ENCODE measurements around the gene NEDD4L.

The NEDD4L gene

DNA sequence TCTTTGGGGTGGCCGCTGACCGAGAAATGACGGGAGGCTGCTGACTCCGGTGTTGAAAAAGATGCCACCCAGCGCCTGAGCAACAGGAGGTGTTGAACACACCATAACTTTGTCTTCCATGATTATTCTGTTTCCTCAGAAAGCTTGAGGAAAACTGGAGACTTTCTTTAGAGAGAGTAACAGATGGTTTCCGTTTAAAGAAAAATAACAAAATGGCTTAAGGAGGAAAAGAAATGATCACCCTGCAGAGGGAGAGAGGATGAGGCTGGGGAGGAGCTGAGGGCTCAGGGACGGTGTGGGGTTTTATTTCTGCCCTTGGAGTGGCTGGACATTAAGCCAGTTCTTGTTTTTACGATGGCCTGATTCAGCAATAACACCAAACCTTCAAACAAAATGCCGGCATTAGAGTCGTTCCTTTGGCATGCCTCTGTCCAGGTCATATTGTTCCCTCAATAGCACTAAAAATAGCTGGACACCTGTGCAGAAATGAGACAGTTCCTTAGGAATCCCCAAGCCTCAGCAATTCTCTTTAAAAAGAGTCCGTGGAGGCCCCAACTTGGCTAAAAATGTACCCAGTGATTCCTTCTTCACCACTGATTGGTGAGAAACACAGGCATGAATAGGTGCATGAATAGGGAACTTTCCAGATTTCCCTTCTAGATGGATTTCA, 402.5 kb downstream of the NEDD4L start:
- Histone ChIP-seq H3K9me2 (replicated peaks; ENCODE audit: insufficient read depth, low read length) (no peaks in the 10 kb centered on the region), H2AFZ (ENCODE audit: low read depth, low read length, severe bottlenecking) (no peak overlapping the region), H3K9ac (ENCODE audit: low read length) (no peak overlapping the region), H4K20me1 (ENCODE audit: low read depth, low read length) (no peaks in the 10 kb centered on the region), H3K36me3 (ENCODE audit: low read length) (no peaks in the 10 kb centered on the region), H3K27me3 (ENCODE audit: low read length) (no peaks in the 10 kb centered on the region), H3K79me2 (ENCODE audit: insufficient read depth, low read length) (no peaks in the 10 kb centered on the region), H3K4me2 (ENCODE audit: low read depth, low read length, poor library complexity, severe bottlenecking) (no peak overlapping the region), H3K4me3 (ENCODE audit: insufficient read depth, low read length, poor library complexity, severe bottlenecking) (no peak overlapping the region), H3K9me3 (ENCODE audit: insufficient read depth, low read length) (no peaks in the 10 kb centered on the region), H3K27ac (ENCODE audit: low read depth, low read length) (no peak overlapping the region), H3F3A (ENCODE audit: insufficient read depth) (no peaks in the 10 kb centered on the region)
- TF ChIP-seq EZH2phosphoT487 (conservative IDR thresholded peaks at IDR 0.05; ENCODE audit: low read length): no peak
- TF ChIP-seq, protein P1, sequence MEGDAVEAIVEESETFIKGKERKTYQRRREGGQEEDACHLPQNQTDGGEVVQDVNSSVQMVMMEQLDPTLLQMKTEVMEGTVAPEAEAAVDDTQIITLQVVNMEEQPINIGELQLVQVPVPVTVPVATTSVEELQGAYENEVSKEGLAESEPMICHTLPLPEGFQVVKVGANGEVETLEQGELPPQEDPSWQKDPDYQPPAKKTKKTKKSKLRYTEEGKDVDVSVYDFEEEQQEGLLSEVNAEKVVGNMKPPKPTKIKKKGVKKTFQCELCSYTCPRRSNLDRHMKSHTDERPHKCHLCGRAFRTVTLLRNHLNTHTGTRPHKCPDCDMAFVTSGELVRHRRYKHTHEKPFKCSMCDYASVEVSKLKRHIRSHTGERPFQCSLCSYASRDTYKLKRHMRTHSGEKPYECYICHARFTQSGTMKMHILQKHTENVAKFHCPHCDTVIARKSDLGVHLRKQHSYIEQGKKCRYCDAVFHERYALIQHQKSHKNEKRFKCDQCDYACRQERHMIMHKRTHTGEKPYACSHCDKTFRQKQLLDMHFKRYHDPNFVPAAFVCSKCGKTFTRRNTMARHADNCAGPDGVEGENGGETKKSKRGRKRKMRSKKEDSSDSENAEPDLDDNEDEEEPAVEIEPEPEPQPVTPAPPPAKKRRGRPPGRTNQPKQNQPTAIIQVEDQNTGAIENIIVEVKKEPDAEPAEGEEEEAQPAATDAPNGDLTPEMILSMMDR (IDR thresholded peaks at IDR 0.05; ENCODE audit: insufficient read depth, low read length, poor library complexity, severe bottlenecking): no peak

DNA sequence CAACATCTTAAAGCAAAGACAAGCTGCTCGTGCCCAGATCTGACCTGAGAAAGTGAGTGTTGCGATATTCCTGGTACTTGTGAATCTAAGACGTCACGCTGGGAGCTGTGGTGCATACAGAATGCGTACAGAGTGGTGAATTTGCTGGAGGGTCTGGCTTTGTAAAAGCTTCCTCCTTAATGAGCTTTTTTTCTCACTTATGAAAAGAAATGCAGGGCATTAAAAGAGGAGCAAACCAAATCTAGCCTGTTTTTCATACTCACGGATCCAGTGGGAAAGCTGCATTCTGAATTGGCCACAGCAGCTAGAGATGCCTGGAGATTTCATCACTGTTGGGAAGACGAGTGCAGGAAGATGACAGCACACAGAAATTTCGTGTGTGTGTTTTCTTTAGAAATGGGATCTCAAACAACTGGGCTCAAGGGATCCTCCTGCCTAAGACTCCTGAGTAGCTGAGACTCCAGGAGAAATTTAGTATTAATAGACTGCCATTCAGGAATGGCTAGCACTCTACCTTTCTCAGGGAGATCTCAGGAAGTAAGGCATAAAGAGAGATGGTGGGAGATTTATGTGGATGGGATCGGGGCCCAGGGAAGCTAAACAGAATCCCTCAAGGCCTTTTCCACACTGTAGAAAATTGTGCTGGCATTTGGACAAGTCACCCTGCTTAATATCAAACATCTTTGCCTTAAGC, 403.5 kb downstream of the NEDD4L start:
- H2AFZ ChIP-seq (ENCODE audit: low read depth, low read length, severe bottlenecking): no peak overlapping the region
- no peaks in the 10 kb centered on the region for H3K27me3 ChIP-seq (ENCODE audit: low read length)
- no peak overlapping the region for H3K4me2 ChIP-seq (ENCODE audit: low read depth, low read length, poor library complexity, severe bottlenecking)
- H3K9me3 ChIP-seq (ENCODE audit: insufficient read depth, low read length): no peaks in the 10 kb centered on the region
- H3K36me3 ChIP-seq (ENCODE audit: low read length): no peaks in the 10 kb centered on the region
- H3K4me3 ChIP-seq (ENCODE audit: insufficient read depth, low read length, poor library complexity, severe bottlenecking): no peak overlapping the region
- H3K79me2 ChIP-seq (ENCODE audit: insufficient read depth, low read length): no peaks in the 10 kb centered on the region
- no peak overlapping the region for H3K9ac ChIP-seq (ENCODE audit: low read length)
- H3K27ac ChIP-seq (ENCODE audit: low read depth, low read length): no peak overlapping the region
- H3F3A ChIP-seq (ENCODE audit: insufficient read depth): no peaks in the 10 kb centered on the region
- no peaks in the 10 kb centered on the region for H3K9me2 ChIP-seq (replicated peaks; ENCODE audit: insufficient read depth, low read length)
- TF ChIP-seq, protein P1 (IDR thresholded peaks at IDR 0.05; ENCODE audit: insufficient read depth, low read length, poor library complexity, severe bottlenecking): no peak
- TF ChIP-seq EZH2phosphoT487 (conservative IDR thresholded peaks at IDR 0.05; ENCODE audit: low read length): no peak
- no peaks in the 10 kb centered on the region for H4K20me1 ChIP-seq (ENCODE audit: low read depth, low read length)

DNA sequence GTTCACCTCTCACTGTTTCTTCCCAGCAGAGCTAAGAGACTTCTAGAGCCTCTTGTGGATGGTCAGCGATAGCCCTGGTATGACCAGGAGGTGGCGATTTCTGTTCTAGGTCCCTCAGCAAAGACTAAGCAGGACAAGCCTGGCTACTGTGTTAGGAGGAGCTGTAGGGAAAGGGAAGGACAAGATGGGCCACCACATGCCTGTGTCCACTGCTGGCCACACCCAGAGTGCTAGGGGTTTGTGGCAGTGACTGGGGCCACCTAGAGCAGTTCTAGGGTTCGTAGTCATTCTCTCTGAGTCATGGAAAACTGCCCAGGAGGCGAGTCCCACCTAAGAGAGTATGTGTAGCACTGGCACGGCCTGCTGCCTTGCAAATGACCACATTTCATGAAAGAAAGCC, 405.4 kb downstream of the NEDD4L start:
- Histone ChIP-seq H3F3A (ENCODE audit: insufficient read depth) (no peaks in the 10 kb centered on the region), H3K4me3 (ENCODE audit: insufficient read depth, low read length, poor library complexity, severe bottlenecking) (no peak overlapping the region), H3K9ac (ENCODE audit: low read length) (no peak overlapping the region), H3K9me3 (ENCODE audit: insufficient read depth, low read length) (no peaks in the 10 kb centered on the region), H3K27me3 (ENCODE audit: low read length) (no peaks in the 10 kb centered on the region), H3K79me2 (ENCODE audit: insufficient read depth, low read length) (no peaks in the 10 kb centered on the region), H3K27ac (ENCODE audit: low read depth, low read length) (no peak overlapping the region), H2AFZ (ENCODE audit: low read depth, low read length, severe bottlenecking) (no peak overlapping the region), H3K9me2 (replicated peaks; ENCODE audit: insufficient read depth, low read length) (no peaks in the 10 kb centered on the region), H3K36me3 (ENCODE audit: low read length) (no peaks in the 10 kb centered on the region), H4K20me1 (ENCODE audit: low read depth, low read length) (no peaks in the 10 kb centered on the region), H3K4me2 (ENCODE audit: low read depth, low read length, poor library complexity, severe bottlenecking) (no peak overlapping the region)
- no peak for TF ChIP-seq EZH2phosphoT487 (conservative IDR thresholded peaks at IDR 0.05; ENCODE audit: low read length)
- TF ChIP-seq, protein P1 (IDR thresholded peaks at IDR 0.05; ENCODE audit: insufficient read depth, low read length, poor library complexity, severe bottlenecking): no peak
